Mesendoderm (in vitro differentiated cells): ENCODE measurements around the gene MEGF9.

Experiments used
- DNase-seq: peaks from one replicate; pipeline ENCODE4 v3.0.0; 2013
- H2AK5ac ChIP-seq: 2 replicates; pipeline ENCODE4 v1.6.1; 2013; ENCODE audit warnings: low read length, inconsistent platforms
- H2BK120ac ChIP-seq: 2 replicates; pipeline ENCODE4 v1.6.1; 2013; ENCODE audit warnings: low read depth, mild to moderate bottlenecking, low read length, moderate library complexity, mixed read lengths
- H2BK15ac ChIP-seq: replicated peaks from 2 replicates; pipeline ENCODE4 v1.6.1; 2013; ENCODE audit warnings: low read depth, mild to moderate bottlenecking, moderate library complexity
- H2BK5ac ChIP-seq: 2 replicates; pipeline ENCODE4 v1.6.1; 2013; ENCODE audit warnings: low read length, inconsistent platforms
- H3K18ac ChIP-seq: 2 replicates; pipeline ENCODE4 v1.6.1; 2013; ENCODE audit warnings: mild to moderate bottlenecking, low read length, mixed read lengths
- H3K23ac ChIP-seq: one replicate; pipeline ENCODE4 v1.6.1; 2013; ENCODE audit warnings: low read length
- H3K27ac ChIP-seq: 2 replicates; pipeline ENCODE4 v1.5.1; 2013; ENCODE audit warnings: low read depth, mild to moderate bottlenecking, inconsistent platforms, low read length, moderate library complexity
- H3K27me3 ChIP-seq: 2 replicates; pipeline ENCODE4 v1.6.1; 2013; ENCODE audit warnings: low read length, control low read depth, mild to moderate bottlenecking, inconsistent platforms; ENCODE audit not compliant: insufficient read depth, poor library complexity
- H3K36me3 ChIP-seq: 2 replicates; pipeline ENCODE4 v1.6.1; 2013; ENCODE audit warnings: low read length, inconsistent platforms; ENCODE audit not compliant: control insufficient read depth, insufficient read depth
- H3K4ac ChIP-seq: one replicate; pipeline ENCODE4 v1.6.1; 2013; ENCODE audit warnings: low read depth, mild to moderate bottlenecking, low read length, moderate library complexity
- H3K4me1 ChIP-seq: 2 replicates; pipeline ENCODE4 v1.6.1; 2013; ENCODE audit warnings: low read depth, low read length, inconsistent platforms; ENCODE audit not compliant: control insufficient read depth
- H3K4me2 ChIP-seq: 2 replicates; pipeline ENCODE4 v1.6.1; 2013; ENCODE audit warnings: low read length
- H3K4me3 ChIP-seq: 2 replicates; pipeline ENCODE4 v1.5.1; 2013; ENCODE audit warnings: mild to moderate bottlenecking, low read length
- H3K56ac ChIP-seq: one replicate; pipeline ENCODE4 v1.6.1; 2013; ENCODE audit warnings: low read length
- H3K79me1 ChIP-seq: 2 replicates; pipeline ENCODE4 v1.6.1; 2013; ENCODE audit warnings: low read length, inconsistent platforms
- H3K79me2 ChIP-seq: 2 replicates; pipeline ENCODE4 v1.6.1; 2013; ENCODE audit warnings: mild to moderate bottlenecking, low read length; ENCODE audit not compliant: control insufficient read depth, insufficient read depth
- H3K9ac ChIP-seq: 2 replicates; pipeline ENCODE4 v1.6.1; 2013; ENCODE audit warnings: low read length, inconsistent platforms
- H4K5ac ChIP-seq: one replicate; pipeline ENCODE4 v1.6.1; 2013; ENCODE audit warnings: low read length
- H4K8ac ChIP-seq: one replicate; pipeline ENCODE4 v1.6.1; 2013; ENCODE audit warnings: low read depth, mild to moderate bottlenecking, control low read depth, low read length, moderate library complexity
- WGBS: extraction: QIAGEN DNeasy Blood & Tissue Kit; methylation state at CpG from one replicate; pipeline ENCODE4 v1.1.7; 2013; ENCODE audit warnings: low lambda C conversion rate, missing lambda C conversion rate; ENCODE audit not compliant: insufficient coverage; ENCODE audit errors: extremely low coverage; 5-methylcytosine and 5-hydroxymethylcytosine counted together

MEGF9 gene

GRCh38 chr9:120676767-120677402, 37.4 kb downstream of the MEGF9 start:
- no peak overlapping the region for H3K4me2 ChIP-seq
- H2AK5ac ChIP-seq, result no peak overlapping the region
- H3K79me1 ChIP-seq, result no peaks in the 10 kb centered on the region
- no peak overlapping the region for H2BK5ac ChIP-seq
- H3K79me2 ChIP-seq, result no peaks in the 10 kb centered on the region
- no peak overlapping the region for H3K27ac ChIP-seq
- H4K8ac ChIP-seq, result no peak overlapping the region
- no peaks in the 10 kb centered on the region for H3K27me3 ChIP-seq
- DNase-seq, result peak; percentile 6
- no peaks in the 10 kb centered on the region for H3K4me1 ChIP-seq
- no peak overlapping the region for H3K9ac ChIP-seq
- H3K18ac ChIP-seq, result no peak overlapping the region
- H4K5ac ChIP-seq, result no peak overlapping the region
- no peak overlapping the region for H2BK120ac ChIP-seq
- no peak overlapping the region for H3K56ac ChIP-seq
- no peaks in the 10 kb centered on the region for H3K36me3 ChIP-seq
- no peak overlapping the region for H3K4me3 ChIP-seq
- no peak overlapping the region for H3K23ac ChIP-seq
- no peak overlapping the region for H3K4ac ChIP-seq
- WGBS, result no CpG with 5 or more reads among the region's 12 CpGs
- no peak overlapping the region for H2BK15ac ChIP-seq

- Histone ChIP-seq H4K8ac (no peak overlapping the region), H4K5ac (no peak overlapping the region), H3K4me2 (no peak overlapping the region), H2AK5ac (no peak overlapping the region), H2BK120ac (no peak overlapping the region), H3K4me1 (no peaks in the 10 kb centered on the region), H3K18ac (no peak overlapping the region), H3K36me3 (no peaks in the 10 kb centered on the region), H3K4ac (no peak overlapping the region), H2BK5ac (no peak overlapping the region), H3K56ac (no peak overlapping the region), H3K23ac (no peak overlapping the region), H3K9ac (no peak overlapping the region), H2BK15ac (no peak overlapping the region), H3K79me2 (no peaks in the 10 kb centered on the region), H3K27me3 (no peaks in the 10 kb centered on the region), H3K27ac (no peak overlapping the region), H3K79me1 (no peaks in the 10 kb centered on the region), H3K4me3 (no peak overlapping the region)
- no peak for DNase-seq
Observed at GRCh38 chr9:120668399-120668798, 45.9 kb downstream of the MEGF9 start.

- no peak overlapping the region for H3K18ac ChIP-seq
- H3K27me3 ChIP-seq, result no peaks in the 10 kb centered on the region
- H2BK120ac ChIP-seq, result no peak overlapping the region
- no peaks in the 10 kb centered on the region for H3K79me1 ChIP-seq
- H4K5ac ChIP-seq, result no peak overlapping the region
- no peak overlapping the region for H2BK5ac ChIP-seq
- H2BK15ac ChIP-seq, result no peak overlapping the region
- no peak overlapping the region for H4K8ac ChIP-seq
- H3K4me1 ChIP-seq, result no peaks in the 10 kb centered on the region
- H3K4ac ChIP-seq, result no peak overlapping the region
- no peak overlapping the region for H2AK5ac ChIP-seq
- no peak overlapping the region for H3K56ac ChIP-seq
- no peak overlapping the region for H3K4me3 ChIP-seq
- no peaks in the 10 kb centered on the region for H3K36me3 ChIP-seq
- no peak overlapping the region for H3K23ac ChIP-seq
- H3K4me2 ChIP-seq, result no peak overlapping the region
- H3K9ac ChIP-seq, result no peak overlapping the region
- no peak overlapping the region for H3K27ac ChIP-seq
- no peaks in the 10 kb centered on the region for H3K79me2 ChIP-seq
- no peak for DNase-seq
Observed at GRCh38 chr9:120663950-120664349, 50.3 kb downstream of the MEGF9 start.

GRCh38 chr9:120663380-120663779, 50.9 kb downstream of the MEGF9 start:
- H2AK5ac ChIP-seq, result no peak overlapping the region
- no CpG with 5 or more reads among the region's 3 CpGs for WGBS
- no peak overlapping the region for H2BK120ac ChIP-seq
- H4K5ac ChIP-seq, result no peak overlapping the region
- H3K4me3 ChIP-seq, result no peak overlapping the region
- no peak overlapping the region for H4K8ac ChIP-seq
- H3K79me2 ChIP-seq, result no peaks in the 10 kb centered on the region
- H3K9ac ChIP-seq, result no peak overlapping the region
- H3K36me3 ChIP-seq, result no peaks in the 10 kb centered on the region
- no peak overlapping the region for H3K23ac ChIP-seq
- H3K18ac ChIP-seq, result no peak overlapping the region
- no peaks in the 10 kb centered on the region for H3K4me1 ChIP-seq
- H3K27me3 ChIP-seq, result no peaks in the 10 kb centered on the region
- no peak overlapping the region for H2BK5ac ChIP-seq
- H3K79me1 ChIP-seq, result no peaks in the 10 kb centered on the region
- no peak for DNase-seq
- H3K4ac ChIP-seq, result no peak overlapping the region
- H2BK15ac ChIP-seq, result no peak overlapping the region
- H3K27ac ChIP-seq, result no peak overlapping the region
- H3K56ac ChIP-seq, result no peak overlapping the region
- no peak overlapping the region for H3K4me2 ChIP-seq

- Histone ChIP-seq H3K4me3 (no peak overlapping the region), H3K56ac (no peak overlapping the region), H3K27ac (no peak overlapping the region), H3K27me3 (no peaks in the 10 kb centered on the region), H3K18ac (no peak overlapping the region), H3K4ac (no peak overlapping the region), H2AK5ac (no peak overlapping the region), H4K8ac (no peak overlapping the region), H3K23ac (no peak overlapping the region), H3K4me1 (no peaks in the 10 kb centered on the region), H4K5ac (no peak overlapping the region), H2BK15ac (no peak overlapping the region), H2BK120ac (no peak overlapping the region), H3K4me2 (no peak overlapping the region), H3K36me3 (no peaks in the 10 kb centered on the region), H3K9ac (no peak overlapping the region), H3K79me2 (no peaks in the 10 kb centered on the region), H3K79me1 (no peaks in the 10 kb centered on the region), H2BK5ac (no peak overlapping the region)
- WGBS, result no CpG with 5 or more reads among the region's 8 CpGs
- no peak for DNase-seq
Observed at GRCh38 chr9:120662513-120662912, 51.8 kb downstream of the MEGF9 start.

GRCh38 chr9:120659676-120660075, 54.6 kb downstream of the MEGF9 start:
- Histone ChIP-seq H3K27ac (no peak overlapping the region), H2BK120ac (no peak overlapping the region), H2BK15ac (no peak overlapping the region), H3K4me2 (no peak overlapping the region), H3K36me3 (no peaks in the 10 kb centered on the region), H4K5ac (no peak overlapping the region), H4K8ac (no peak overlapping the region), H3K79me1 (no peaks in the 10 kb centered on the region), H3K4me1 (no peaks in the 10 kb centered on the region), H2BK5ac (no peak overlapping the region), H3K9ac (no peak overlapping the region), H2AK5ac (no peak overlapping the region), H3K23ac (no peak overlapping the region), H3K4ac (no peak overlapping the region), H3K27me3 (no peaks in the 10 kb centered on the region), H3K79me2 (no peaks in the 10 kb centered on the region), H3K4me3 (no peak overlapping the region), H3K18ac (no peak overlapping the region), H3K56ac (no peak overlapping the region)
- WGBS, result no CpG with 5 or more reads among the region's 2 CpGs
- DNase-seq, result no peak
